Esophagus squamous epithelium (tissue), 4 donors: Measurements from ENCODE around the gene AXIN1.

Source experiments
- POLR2A ChIP-seq, 4 donors: fragments of 450-650 bp; IDR thresholded peaks; one replicate each; pipeline ENCODE4 v1.6.1; 2017; ENCODE audit warnings: antibody characterized with exemption in 4 of 4, mild to moderate bottlenecking in 4 of 4, moderate library complexity in 3 of 4
- TF ChIP-seq, protein P1 (sequence below), 6 experiments: fragments of 450-650 bp in 4 of 6; fragments of 200-600 bp in 2 of 6; sonication (generic) in 2 of 6; IDR thresholded peaks; one replicate each; pipeline ENCODE4 v1.5.1; 2016 to 2019; ENCODE audit warnings: antibody characterized with exemption in 6 of 6, mild to moderate bottlenecking in 4 of 6, moderate library complexity in 4 of 6

GRCh38 chr16:373020-373598, 20.6 kb upstream of the AXIN1 start:
- no peak for TF ChIP-seq POLR2A (IDR thresholded peaks at IDR 0.05)
- TF ChIP-seq, protein P1, sequence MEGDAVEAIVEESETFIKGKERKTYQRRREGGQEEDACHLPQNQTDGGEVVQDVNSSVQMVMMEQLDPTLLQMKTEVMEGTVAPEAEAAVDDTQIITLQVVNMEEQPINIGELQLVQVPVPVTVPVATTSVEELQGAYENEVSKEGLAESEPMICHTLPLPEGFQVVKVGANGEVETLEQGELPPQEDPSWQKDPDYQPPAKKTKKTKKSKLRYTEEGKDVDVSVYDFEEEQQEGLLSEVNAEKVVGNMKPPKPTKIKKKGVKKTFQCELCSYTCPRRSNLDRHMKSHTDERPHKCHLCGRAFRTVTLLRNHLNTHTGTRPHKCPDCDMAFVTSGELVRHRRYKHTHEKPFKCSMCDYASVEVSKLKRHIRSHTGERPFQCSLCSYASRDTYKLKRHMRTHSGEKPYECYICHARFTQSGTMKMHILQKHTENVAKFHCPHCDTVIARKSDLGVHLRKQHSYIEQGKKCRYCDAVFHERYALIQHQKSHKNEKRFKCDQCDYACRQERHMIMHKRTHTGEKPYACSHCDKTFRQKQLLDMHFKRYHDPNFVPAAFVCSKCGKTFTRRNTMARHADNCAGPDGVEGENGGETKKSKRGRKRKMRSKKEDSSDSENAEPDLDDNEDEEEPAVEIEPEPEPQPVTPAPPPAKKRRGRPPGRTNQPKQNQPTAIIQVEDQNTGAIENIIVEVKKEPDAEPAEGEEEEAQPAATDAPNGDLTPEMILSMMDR (IDR thresholded peaks at IDR 0.05), result no peak
